ENCODE measurements around the gene GRPEL2. TPM values are rescaled to one million over a fixed set of nuclear protein-coding genes. Genes with fewer than 3 reads are reported as not detected.

The GRPEL2 gene
- total RNA-seq, 6 donors from 2014 or later = 7.3 to 22.1 (median 12.9) TPM

DNA sequence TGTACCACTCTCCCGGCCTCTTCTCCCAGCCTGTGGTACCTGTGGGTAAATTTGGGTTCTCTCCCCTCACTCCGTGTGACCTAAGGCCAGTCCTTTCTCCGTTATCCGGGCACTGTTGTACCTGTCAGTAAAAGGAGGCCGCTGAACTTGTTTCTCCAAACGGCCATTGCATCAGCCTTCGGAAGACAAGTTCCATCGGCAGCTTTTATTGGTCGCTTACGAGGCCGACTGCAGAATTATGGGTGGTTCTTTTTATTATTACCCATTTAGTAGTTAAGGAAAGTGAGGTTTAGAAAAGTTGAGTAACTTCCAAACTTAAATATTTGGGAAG lies 558 bp downstream of the GRPEL2 start:
- H3K4me1 ChIP-seq = peaks cover 26 to 40% (median 34%) of the 10 kb centered on the region in 4 donors
- peak in 1 of 2 donors; percentile 12 for ATAC-seq (ENCODE audit: low FRiP score in 2 of 2)
- H3K9me3 ChIP-seq = no peaks in the 10 kb centered on the region
- H3K27me3 ChIP-seq = no peaks in the 10 kb centered on the region
- H3K27ac ChIP-seq = peak overlapping the region; percentile 79 to 89 (median 86)
- 1 to 2% methylated on average over 10 to 11 of the region's 11 CpGs for WGBS, 2 donors
- peak overlapping the region; percentile 54 to 91 (median 76) for H3K4me3 ChIP-seq
- TF ChIP-seq POLR2A (IDR thresholded peaks at IDR 0.05) (no peak), POLR2AphosphoS5 (IDR thresholded peaks at IDR 0.05) (no peak), EP300 (IDR thresholded peaks at IDR 0.05) (no peak)
- TF ChIP-seq, protein P1, sequence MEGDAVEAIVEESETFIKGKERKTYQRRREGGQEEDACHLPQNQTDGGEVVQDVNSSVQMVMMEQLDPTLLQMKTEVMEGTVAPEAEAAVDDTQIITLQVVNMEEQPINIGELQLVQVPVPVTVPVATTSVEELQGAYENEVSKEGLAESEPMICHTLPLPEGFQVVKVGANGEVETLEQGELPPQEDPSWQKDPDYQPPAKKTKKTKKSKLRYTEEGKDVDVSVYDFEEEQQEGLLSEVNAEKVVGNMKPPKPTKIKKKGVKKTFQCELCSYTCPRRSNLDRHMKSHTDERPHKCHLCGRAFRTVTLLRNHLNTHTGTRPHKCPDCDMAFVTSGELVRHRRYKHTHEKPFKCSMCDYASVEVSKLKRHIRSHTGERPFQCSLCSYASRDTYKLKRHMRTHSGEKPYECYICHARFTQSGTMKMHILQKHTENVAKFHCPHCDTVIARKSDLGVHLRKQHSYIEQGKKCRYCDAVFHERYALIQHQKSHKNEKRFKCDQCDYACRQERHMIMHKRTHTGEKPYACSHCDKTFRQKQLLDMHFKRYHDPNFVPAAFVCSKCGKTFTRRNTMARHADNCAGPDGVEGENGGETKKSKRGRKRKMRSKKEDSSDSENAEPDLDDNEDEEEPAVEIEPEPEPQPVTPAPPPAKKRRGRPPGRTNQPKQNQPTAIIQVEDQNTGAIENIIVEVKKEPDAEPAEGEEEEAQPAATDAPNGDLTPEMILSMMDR (IDR thresholded peaks at IDR 0.05) = no peak
- peaks cover 21 to 32% (median 23%) of the 10 kb centered on the region in 4 donors for H3K36me3 ChIP-seq
- DNase-seq = no peak

DNA sequence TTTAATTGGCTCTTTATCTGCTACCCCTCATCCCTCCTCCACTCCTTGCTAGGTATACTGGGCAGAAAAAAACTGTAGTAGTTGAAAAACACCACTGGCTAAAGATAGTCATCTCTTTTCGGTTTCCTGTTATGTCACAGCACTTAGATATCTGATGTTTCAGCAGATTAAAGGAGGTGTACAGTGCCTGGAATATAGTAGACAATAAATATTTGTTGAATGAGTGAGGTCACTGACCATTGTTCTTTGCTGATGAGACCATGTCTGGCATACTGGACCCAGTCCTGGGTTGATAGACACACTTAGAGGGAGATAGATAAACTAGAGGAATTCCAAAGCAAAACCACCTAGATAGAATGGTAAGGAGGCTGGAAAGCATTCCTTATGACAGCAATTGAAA lies 3.2 kb downstream of the GRPEL2 start:
- Histone ChIP-seq H3K9me3 (no peaks in the 10 kb centered on the region), H3K4me3 (peak overlapping the region in 1 of 4 donors; percentile 23), H3K27me3 (no peaks in the 10 kb centered on the region), H3K36me3 (peaks cover 32 to 51% (median 40%) of the 10 kb centered on the region in 4 donors), H3K27ac (peak overlapping the region; percentile 18 to 86 (median 62)), H3K4me1 (peaks cover 26 to 40% (median 34%) of the 10 kb centered on the region in 4 donors)
- peak in 1 of 4 donors; percentile 2 for TF ChIP-seq EP300 (IDR thresholded peaks at IDR 0.05)
- TF ChIP-seq POLR2A (IDR thresholded peaks at IDR 0.05) = no peak
- 54 to 58% methylated on average over 1 of the region's 1 CpG for WGBS, 2 donors
- DNase-seq (no peak), ATAC-seq (ENCODE audit: low FRiP score in 2 of 2) (no peak)

DNA sequence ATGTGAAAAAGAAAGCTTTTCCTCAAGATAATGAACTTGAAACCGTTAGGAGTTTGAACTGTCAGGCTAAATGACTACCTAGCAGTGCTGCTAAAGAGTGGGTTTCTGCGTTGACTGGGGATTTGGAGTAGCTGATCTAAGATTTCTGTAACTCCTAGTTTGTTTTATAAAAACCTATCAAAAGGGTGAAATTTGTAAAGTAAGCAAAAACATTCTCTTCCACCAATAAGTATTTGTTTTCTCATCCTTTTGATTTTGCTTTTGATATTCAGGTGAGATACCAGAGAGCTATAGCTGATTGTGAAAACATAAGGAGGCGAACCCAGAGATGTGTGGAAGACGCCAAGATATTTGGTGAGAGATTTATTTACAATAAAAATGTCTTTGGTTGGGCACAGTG lies 4.1 kb downstream of the GRPEL2 start:
- TF ChIP-seq, protein P1 (IDR thresholded peaks at IDR 0.05) = no peak
- TF ChIP-seq POLR2A (IDR thresholded peaks at IDR 0.05) = no peak
- no peak for TF ChIP-seq POLR2AphosphoS5 (IDR thresholded peaks at IDR 0.05)
- no peak for TF ChIP-seq EP300 (IDR thresholded peaks at IDR 0.05)
- Histone ChIP-seq H3K4me3 (no peak overlapping the region), H3K27ac (peak overlapping the region; percentile 3 to 86 (median 62)), H3K9me3 (no peaks in the 10 kb centered on the region), H3K27me3 (no peaks in the 10 kb centered on the region), H3K4me1 (peaks cover 23 to 34% (median 30%) of the 10 kb centered on the region in 4 donors), H3K36me3 (peaks cover 32 to 59% (median 43%) of the 10 kb centered on the region in 4 donors)
- WGBS, 2 donors = 88% methylated on average over 4 of the region's 4 CpGs
- DNase-seq (no peak), ATAC-seq (ENCODE audit: low FRiP score in 2 of 2) (no peak)

DNA sequence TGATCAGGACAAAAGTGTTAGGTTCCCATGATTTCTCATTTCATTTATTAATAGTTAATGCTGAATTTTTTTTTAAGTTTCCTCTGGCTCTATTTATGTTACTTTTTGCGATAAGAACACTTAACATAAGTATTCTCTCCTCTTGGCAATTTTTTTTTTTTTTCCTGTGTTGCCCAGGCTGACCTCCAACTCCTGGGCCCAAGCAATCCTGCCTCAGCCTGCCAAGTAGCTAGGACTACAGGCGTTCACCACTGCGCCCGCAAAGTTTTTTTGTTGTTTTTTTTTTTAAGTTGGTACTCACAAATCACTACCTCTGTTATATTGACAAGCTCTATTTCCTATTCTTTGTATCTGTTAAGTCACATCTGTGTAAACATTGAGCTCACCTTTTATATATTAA lies 6.9 kb downstream of the GRPEL2 start:
- TF ChIP-seq POLR2AphosphoS5 (IDR thresholded peaks at IDR 0.05) (no peak), POLR2A (IDR thresholded peaks at IDR 0.05) (no peak), EP300 (IDR thresholded peaks at IDR 0.05) (no peak)
- TF ChIP-seq, protein P1 (IDR thresholded peaks at IDR 0.05) = no peak
- H3K9me3 ChIP-seq = no peaks in the 10 kb centered on the region
- 52 to 58% methylated on average over 4 of the region's 4 CpGs for WGBS, 2 donors
- no peak overlapping the region for H3K4me3 ChIP-seq
- no peak overlapping the region for H3K27ac ChIP-seq
- peaks cover 32 to 75% (median 51%) of the 10 kb centered on the region in 4 donors for H3K36me3 ChIP-seq
- H3K4me1 ChIP-seq = peaks cover 9 to 17% (median 16%) of the 10 kb centered on the region in 4 donors
- ATAC-seq (ENCODE audit: low FRiP score in 2 of 2) (no peak), DNase-seq (no peak)
- H3K27me3 ChIP-seq = no peaks in the 10 kb centered on the region

DNA sequence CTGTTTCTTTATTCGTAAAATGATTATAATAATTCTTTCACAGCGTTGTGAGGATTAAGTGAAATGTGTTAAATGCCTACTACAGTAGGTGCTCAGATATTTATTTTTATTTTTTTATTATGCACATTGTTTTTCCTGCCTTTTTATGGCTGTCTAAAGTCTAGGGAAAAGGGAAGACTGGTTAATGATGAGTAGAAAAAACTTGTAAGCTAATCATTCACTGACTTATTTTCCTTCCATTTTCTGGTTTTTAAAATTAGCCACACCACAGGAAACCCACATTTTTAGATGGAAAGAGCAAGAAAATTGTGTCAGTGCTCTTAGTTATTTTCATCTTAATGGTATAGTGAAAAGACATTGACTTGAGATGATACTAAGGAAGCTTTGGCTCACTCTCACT lies 8.6 kb downstream of the GRPEL2 start:
- Histone ChIP-seq H3K4me1 (peaks cover 12 to 16% (median 14%) of the 10 kb centered on the region in 4 donors), H3K27me3 (no peaks in the 10 kb centered on the region), H3K4me3 (no peak overlapping the region), H3K27ac (no peak overlapping the region), H3K9me3 (no peaks in the 10 kb centered on the region), H3K36me3 (peaks cover 25 to 70% (median 47%) of the 10 kb centered on the region in 4 donors)
- ATAC-seq (ENCODE audit: low FRiP score in 2 of 2) (no peak), DNase-seq (no peak)
- 92 to 94% methylated on average over 2 of the region's 2 CpGs for WGBS, 2 donors
- TF ChIP-seq EP300 (IDR thresholded peaks at IDR 0.05) = no peak
- no peak for TF ChIP-seq POLR2A (IDR thresholded peaks at IDR 0.05)
- TF ChIP-seq POLR2AphosphoS5 (IDR thresholded peaks at IDR 0.05) = no peak
- TF ChIP-seq, protein P1 (IDR thresholded peaks at IDR 0.05) = no peak

Measured in upper lobe of left lung (tissue), 6 donors.